Measurements from ENCODE around the gene AHNAK2. TPM values are rescaled to one million over a fixed set of nuclear protein-coding genes. Genes with fewer than 3 reads are reported as not detected.

The AHNAK2 gene
- total and polyA plus RNA-seq, 2 donors (not counting 1 experiment from before 2014, with no cell fraction given): 6.6 to 106 TPM

DNA sequence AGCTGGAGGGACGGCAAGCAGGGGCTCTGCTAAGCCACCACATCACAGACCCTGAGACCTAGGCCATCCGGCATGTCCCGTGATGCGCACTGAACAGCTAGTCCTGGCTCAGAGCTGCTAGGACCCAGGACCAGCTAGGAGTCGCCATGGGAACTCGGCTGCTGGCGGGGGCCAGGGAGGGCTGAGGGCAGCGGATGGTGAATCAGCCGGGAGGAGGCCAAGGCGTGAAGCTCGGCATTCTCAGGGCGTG, 5.1 kb downstream of the AHNAK2 start:
- no peak for DNase-seq (ENCODE audit: low read depth in 2 of 2)
- Histone ChIP-seq H3K4me2 (ENCODE audit: extremely low read depth, insufficient read depth, low read length) (peak overlapping the region; percentile 49), H3K4me1 (ENCODE audit: control insufficient read depth, extremely low read depth, insufficient read depth, low read length) (peaks cover 47% of the 10 kb centered on the region), H3K27ac (ENCODE audit: insufficient read depth, low read length) (peak overlapping the region; percentile 92), H3K36me3 (ENCODE audit: control insufficient read depth, insufficient read depth, low read length) (no peaks in the 10 kb centered on the region), H2AFZ (ENCODE audit: low read length) (no peak overlapping the region), H3K9me3 (ENCODE audit: control insufficient read depth, insufficient read depth, low read depth, low read length) (no peaks in the 10 kb centered on the region), H3K4me3 (replicated peaks in 1 of 4; ENCODE audit: control extremely low read depth in 1 of 4, insufficient read depth in 1 of 4, low read depth in 3 of 4, low read length in 4 of 4) (no peak overlapping the region), H3K27me3 (ENCODE audit: control insufficient read depth, insufficient read depth, low read length) (no peaks in the 10 kb centered on the region), H4K20me1 (ENCODE audit: control insufficient read depth, extremely low read depth, insufficient read depth, low read length) (no peaks in the 10 kb centered on the region), H3K79me2 (ENCODE audit: control insufficient read depth, insufficient read depth, low read length) (peaks cover 1% of the 10 kb centered on the region), H3K9ac (ENCODE audit: insufficient read depth, low read length) (peak overlapping the region; percentile 38)
- no peak for TF ChIP-seq EZH2 (IDR thresholded peaks at IDR 0.05; ENCODE audit: low read length, missing control alignments)
- TF ChIP-seq, protein P1, sequence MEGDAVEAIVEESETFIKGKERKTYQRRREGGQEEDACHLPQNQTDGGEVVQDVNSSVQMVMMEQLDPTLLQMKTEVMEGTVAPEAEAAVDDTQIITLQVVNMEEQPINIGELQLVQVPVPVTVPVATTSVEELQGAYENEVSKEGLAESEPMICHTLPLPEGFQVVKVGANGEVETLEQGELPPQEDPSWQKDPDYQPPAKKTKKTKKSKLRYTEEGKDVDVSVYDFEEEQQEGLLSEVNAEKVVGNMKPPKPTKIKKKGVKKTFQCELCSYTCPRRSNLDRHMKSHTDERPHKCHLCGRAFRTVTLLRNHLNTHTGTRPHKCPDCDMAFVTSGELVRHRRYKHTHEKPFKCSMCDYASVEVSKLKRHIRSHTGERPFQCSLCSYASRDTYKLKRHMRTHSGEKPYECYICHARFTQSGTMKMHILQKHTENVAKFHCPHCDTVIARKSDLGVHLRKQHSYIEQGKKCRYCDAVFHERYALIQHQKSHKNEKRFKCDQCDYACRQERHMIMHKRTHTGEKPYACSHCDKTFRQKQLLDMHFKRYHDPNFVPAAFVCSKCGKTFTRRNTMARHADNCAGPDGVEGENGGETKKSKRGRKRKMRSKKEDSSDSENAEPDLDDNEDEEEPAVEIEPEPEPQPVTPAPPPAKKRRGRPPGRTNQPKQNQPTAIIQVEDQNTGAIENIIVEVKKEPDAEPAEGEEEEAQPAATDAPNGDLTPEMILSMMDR (conservative IDR thresholded peaks at IDR 0.05 in 1 of 2, IDR thresholded peaks at IDR 0.05 in 1 of 2; ENCODE audit: low read depth in 1 of 2, low read length in 2 of 2): no peak

DNA sequence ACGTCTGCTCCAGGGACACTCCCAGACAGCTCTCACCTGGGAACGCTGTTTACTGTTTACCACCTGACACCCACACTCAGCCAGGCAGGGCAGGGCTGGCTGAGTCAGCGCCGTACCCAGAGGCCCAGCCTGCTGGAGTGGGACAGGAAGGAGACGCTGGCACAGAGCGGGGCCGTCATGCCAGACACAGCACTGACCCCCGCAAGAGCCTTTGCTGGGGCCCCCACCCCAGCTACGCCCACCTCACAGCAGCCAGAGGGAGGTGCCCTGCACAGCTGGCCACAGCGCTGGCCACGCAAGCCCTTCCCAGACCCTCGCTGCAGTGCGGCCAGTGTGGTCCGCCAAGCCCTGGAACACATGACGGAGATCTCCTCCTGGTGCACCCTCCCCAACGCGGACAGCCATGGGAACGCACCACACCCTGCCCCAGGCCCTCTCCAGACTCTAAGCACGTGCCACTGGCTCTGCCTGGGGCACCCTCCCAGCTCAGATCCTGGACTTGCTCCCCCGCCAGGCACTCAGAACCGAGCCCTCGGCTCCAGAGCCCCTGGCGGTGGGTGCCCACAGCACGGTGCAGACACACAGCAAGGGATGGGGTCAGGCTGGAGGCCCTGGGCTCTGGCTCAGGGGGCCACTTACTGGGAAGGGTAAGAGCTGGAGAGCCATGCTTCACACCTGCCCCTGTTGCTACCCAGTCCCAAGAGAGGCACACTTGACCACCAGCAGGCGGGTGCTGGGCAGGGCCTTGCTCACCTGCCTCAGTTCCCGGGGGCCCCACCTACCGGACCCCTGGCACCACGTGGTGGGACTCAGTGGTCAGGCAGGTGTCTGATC, 5.7 kb downstream of the AHNAK2 start:
- peak; percentile 57 to 59 for DNase-seq (ENCODE audit: low read depth in 2 of 2)
- Histone ChIP-seq H3K9me3 (ENCODE audit: control insufficient read depth, insufficient read depth, low read depth, low read length) (no peaks in the 10 kb centered on the region), H3K79me2 (ENCODE audit: control insufficient read depth, insufficient read depth, low read length) (peaks cover 1% of the 10 kb centered on the region), H3K9ac (ENCODE audit: insufficient read depth, low read length) (no peak overlapping the region), H3K36me3 (ENCODE audit: control insufficient read depth, insufficient read depth, low read length) (no peaks in the 10 kb centered on the region), H2AFZ (ENCODE audit: low read length) (no peak overlapping the region), H3K4me1 (ENCODE audit: control insufficient read depth, extremely low read depth, insufficient read depth, low read length) (peaks cover 46% of the 10 kb centered on the region), H3K4me2 (ENCODE audit: extremely low read depth, insufficient read depth, low read length) (peak overlapping the region; percentile 45), H4K20me1 (ENCODE audit: control insufficient read depth, extremely low read depth, insufficient read depth, low read length) (no peaks in the 10 kb centered on the region), H3K27ac (ENCODE audit: insufficient read depth, low read length) (peak overlapping the region; percentile 92), H3K4me3 (replicated peaks in 1 of 4; ENCODE audit: control extremely low read depth in 1 of 4, insufficient read depth in 1 of 4, low read depth in 3 of 4, low read length in 4 of 4) (no peak overlapping the region), H3K27me3 (ENCODE audit: control insufficient read depth, insufficient read depth, low read length) (no peaks in the 10 kb centered on the region)
- TF ChIP-seq, protein P1 (conservative IDR thresholded peaks at IDR 0.05 in 1 of 2, IDR thresholded peaks at IDR 0.05 in 1 of 2; ENCODE audit: low read depth in 1 of 2, low read length in 2 of 2): no peak
- TF ChIP-seq EZH2 (IDR thresholded peaks at IDR 0.05; ENCODE audit: low read length, missing control alignments): no peak

DNA sequence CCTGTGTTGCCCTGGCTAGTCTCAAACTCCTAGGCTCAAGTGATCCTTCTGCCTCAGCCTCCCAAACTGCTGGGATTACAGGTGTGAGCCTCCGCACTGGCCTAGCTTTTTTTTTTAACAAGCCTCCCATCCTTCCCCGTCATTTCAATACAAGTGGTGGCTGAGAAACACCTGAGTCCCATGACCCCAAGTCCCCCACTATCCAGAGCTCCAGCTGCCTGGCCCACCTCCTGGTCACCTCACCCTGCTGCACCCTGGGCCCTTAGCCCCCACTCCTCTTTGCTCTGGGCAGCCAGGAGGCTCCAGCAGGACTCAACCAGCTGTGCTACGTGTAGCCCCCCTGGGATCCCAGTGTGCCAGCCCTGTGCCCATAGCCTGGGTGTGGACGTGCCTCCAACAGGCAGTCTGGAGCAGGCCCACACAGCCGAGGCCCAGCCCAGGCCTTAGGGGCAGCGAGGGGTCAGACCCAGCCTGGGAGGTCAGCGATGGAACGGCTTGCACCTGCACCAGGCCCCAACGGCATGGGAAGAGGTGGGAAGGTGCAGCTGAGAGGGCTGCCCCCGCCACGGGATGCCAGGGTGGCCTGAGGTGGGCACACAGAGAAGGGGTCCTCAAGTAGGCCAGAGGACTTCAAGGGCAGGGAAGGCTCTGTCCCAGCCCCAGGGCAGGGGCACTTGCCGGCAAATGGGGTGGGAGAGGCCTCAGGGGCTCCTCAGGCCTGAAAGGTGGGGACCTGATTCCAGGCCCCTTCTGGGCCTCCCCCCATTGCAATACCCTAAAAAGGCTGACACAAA, 6.5 kb downstream of the AHNAK2 start:
- Histone ChIP-seq H2AFZ (ENCODE audit: low read length) (no peak overlapping the region), H3K4me2 (ENCODE audit: extremely low read depth, insufficient read depth, low read length) (no peak overlapping the region), H3K27me3 (ENCODE audit: control insufficient read depth, insufficient read depth, low read length) (no peaks in the 10 kb centered on the region), H3K79me2 (ENCODE audit: control insufficient read depth, insufficient read depth, low read length) (peaks cover 1% of the 10 kb centered on the region), H3K4me3 (replicated peaks in 1 of 4; ENCODE audit: control extremely low read depth in 1 of 4, insufficient read depth in 1 of 4, low read depth in 3 of 4, low read length in 4 of 4) (no peak overlapping the region), H3K27ac (ENCODE audit: insufficient read depth, low read length) (peak overlapping the region; percentile 16), H4K20me1 (ENCODE audit: control insufficient read depth, extremely low read depth, insufficient read depth, low read length) (no peaks in the 10 kb centered on the region), H3K36me3 (ENCODE audit: control insufficient read depth, insufficient read depth, low read length) (no peaks in the 10 kb centered on the region), H3K9me3 (ENCODE audit: control insufficient read depth, insufficient read depth, low read depth, low read length) (no peaks in the 10 kb centered on the region), H3K4me1 (ENCODE audit: control insufficient read depth, extremely low read depth, insufficient read depth, low read length) (peaks cover 43% of the 10 kb centered on the region), H3K9ac (ENCODE audit: insufficient read depth, low read length) (no peak overlapping the region)
- no peak for DNase-seq (ENCODE audit: low read depth in 2 of 2)
- TF ChIP-seq, protein P1 (conservative IDR thresholded peaks at IDR 0.05 in 1 of 2, IDR thresholded peaks at IDR 0.05 in 1 of 2; ENCODE audit: low read depth in 1 of 2, low read length in 2 of 2): no peak
- TF ChIP-seq EZH2 (IDR thresholded peaks at IDR 0.05; ENCODE audit: low read length, missing control alignments): no peak

Data from fibroblast of lung (primary cell).